Stomach (tissue), 9 donors: Measurements from ENCODE around the gene RANBP2. TPM values are rescaled to one million over a fixed set of nuclear protein-coding genes. Genes with fewer than 3 reads are reported as not detected.

Source experiments
- DNase-seq, 2 donors: peaks; one replicate each; pipeline versions ENCODE4 v3.0.0 to v3.0.0-alpha.2; 2013 to 2019
- H3K27ac ChIP-seq, 5 donors: fragments of 200-600 bp in 4 of 5; sonication (generic) in 4 of 5; one replicate each; pipeline ENCODE4 v1.5.1; 2013 to 2019; ENCODE audit warnings: mild to moderate bottlenecking in 1 of 5, moderate library complexity in 1 of 5
- H3K27me3 ChIP-seq, 3 donors: fragments of 200-600 bp; sonication (generic); one replicate each; pipeline ENCODE4 v1.5.1; 2017 to 2019; ENCODE audit warnings: mixed run types in 1 of 3
- H3K36me3 ChIP-seq, 4 donors: fragments of 200-600 bp; sonication (generic); 1 replicate in 3 of 4; 2 replicates in 1 of 4; pipeline ENCODE4 v1.5.1; 2016 to 2019
- H3K4me1 ChIP-seq, 4 donors: fragments of 200-600 bp; sonication (generic); one replicate each; pipeline ENCODE4 v1.5.1; 2016 to 2019
- H3K4me3 ChIP-seq, 4 donors: fragments of 200-600 bp; sonication (generic) in 3 of 4; one replicate each; pipeline ENCODE4 v1.5.1; 2016 to 2019; ENCODE audit warnings: mild to moderate bottlenecking in 1 of 4
- H3K9me3 ChIP-seq, 4 donors: fragments of 200-600 bp; sonication (generic); one replicate each; pipeline ENCODE4 v1.5.1; 2016 to 2019
- CTCF ChIP-seq, 7 experiments: fragments of 450-650 bp in 4 of 7; fragments of 200-600 bp in 3 of 7; sonication (generic) in 3 of 7; IDR thresholded peaks; one replicate each; pipeline ENCODE4 v1.5.1; 2016 to 2019; ENCODE audit warnings: antibody characterized with exemption in 7 of 7, control low read depth in 2 of 7, mild to moderate bottlenecking in 1 of 7
- EP300 ChIP-seq: sonication (generic); formaldehyde crosslinking; IDR thresholded peaks from one replicate; pipeline ENCODE4 v1.6.1; 2017; ENCODE audit warnings: antibody characterized with exemption
- POLR2A ChIP-seq, 4 donors: fragments of 450-650 bp; IDR thresholded peaks; one replicate each; pipeline ENCODE4 v1.6.1; 2016; ENCODE audit warnings: antibody characterized with exemption in 4 of 4, control low read depth in 2 of 4, mild to moderate bottlenecking in 1 of 4, moderate library complexity in 1 of 4
- POLR2AphosphoS5 ChIP-seq, 3 donors: sonication (generic); formaldehyde crosslinking; IDR thresholded peaks; one replicate each; pipeline ENCODE4 v1.6.1; 2016; ENCODE audit warnings: antibody characterized with exemption in 3 of 3
- WGBS, 5 donors: extraction: QIAGEN DNeasy Blood & Tissue Kit in 3 of 5; methylation state at CpG; one replicate each; pipeline versions ENCODE4 v1.1.5 to v1.1.7; 2013 to 2018; 5-methylcytosine and 5-hydroxymethylcytosine counted together
- intact Hi-C: fragments of 100-400 bp; cut with DNase I; formaldehyde crosslinking; loops from one replicate; pipeline ENCODE4 v1.15.1; 2023; ENCODE audit warnings: low total_unique reads
- polyA plus RNA-seq, 3 donors: library from polyadenylated mRNA; stranded (reverse); fragments of 200-250 nt; gene quantifications; one replicate each; pipeline ENCODE4 v1.2.3, GENCODE V29; 2013
- total RNA-seq, 5 donors: library from RNA; depleted of rRNA; stranded (reverse); fragments of >200 nt; gene quantifications; one replicate each; pipeline versions ENCODE4 v1.1.0 to v1.2.3, GENCODE V29; 2014 to 2016
- donor health status: healthy with polysubstance abuse.
- donor health status: Bipolar disorder and iron deficiency.
- donor health status: healthy.

The RANBP2 gene
- total and polyA plus RNA-seq, 8 donors, result 8.6 to 156 (median 48.5) TPM

- Histone ChIP-seq H3K27ac (no peak overlapping the region), H3K4me3 (no peak overlapping the region), H3K36me3 (peaks cover 5 to 34% (median 28%) of the 10 kb centered on the region in 4 donors), H3K4me1 (no peaks in the 10 kb centered on the region), H3K27me3 (no peaks in the 10 kb centered on the region), H3K9me3 (peaks cover 0 to 12% (median 3%) of the 10 kb centered on the region in 4 donors)
- no peak for DNase-seq
- TF ChIP-seq POLR2A (IDR thresholded peaks at IDR 0.05), result no peak
- TF ChIP-seq EP300, result no peak
- no peak for TF ChIP-seq POLR2AphosphoS5 (IDR thresholded peaks at IDR 0.05)
- TF ChIP-seq CTCF (IDR thresholded peaks at IDR 0.05), result no peak
- 90 to 100% (median 99%) methylated on average over 3 of the region's 3 CpGs for WGBS, 5 donors
- intact Hi-C loops, result no loop called here
These were observed 90.7 kb downstream of the RANBP2 start for GRCh38 chr2:108809936-108810335.

GRCh38 chr2:108810993-108811957 lies 92.0 kb downstream of the RANBP2 start:
- no peaks in the 10 kb centered on the region for H3K27me3 ChIP-seq
- H3K36me3 ChIP-seq, result peaks cover 9 to 36% (median 25%) of the 10 kb centered on the region in 4 donors
- H3K4me3 ChIP-seq, result no peak overlapping the region
- TF ChIP-seq EP300 (no peak), POLR2AphosphoS5 (IDR thresholded peaks at IDR 0.05) (no peak), POLR2A (IDR thresholded peaks at IDR 0.05) (no peak), CTCF (IDR thresholded peaks at IDR 0.05) (no peak)
- H3K9me3 ChIP-seq, result peaks cover 0 to 12% (median 3%) of the 10 kb centered on the region in 4 donors
- H3K4me1 ChIP-seq, result no peaks in the 10 kb centered on the region
- H3K27ac ChIP-seq, result no peak overlapping the region
- intact Hi-C loops, result no loop called here
- 95 to 98% (median 96%) methylated on average over 4 of the region's 4 CpGs for WGBS, 5 donors
- no peak for DNase-seq

GRCh38 chr2:108813732-108814131 lies 94.5 kb downstream of the RANBP2 start:
- 86 to 92% (median 88%) methylated on average over 1 of the region's 1 CpG for WGBS, 5 donors
- intact Hi-C loops, result no loop called here
- Histone ChIP-seq H3K4me1 (no peaks in the 10 kb centered on the region), H3K36me3 (peaks cover 18 to 48% (median 39%) of the 10 kb centered on the region in 4 donors), H3K27me3 (no peaks in the 10 kb centered on the region), H3K27ac (no peak overlapping the region), H3K4me3 (no peak overlapping the region), H3K9me3 (peaks cover 0 to 12% (median 3%) of the 10 kb centered on the region in 4 donors)
- DNase-seq, result no peak
- TF ChIP-seq POLR2A (IDR thresholded peaks at IDR 0.05) (no peak), EP300 (no peak), POLR2AphosphoS5 (IDR thresholded peaks at IDR 0.05) (no peak), CTCF (IDR thresholded peaks at IDR 0.05) (no peak)

GRCh38 chr2:108820482-108820881 lies 101.2 kb downstream of the RANBP2 start:
- H3K27me3 ChIP-seq, result no peaks in the 10 kb centered on the region
- peaks cover 0 to 19% (median 5%) of the 10 kb centered on the region in 4 donors for H3K4me1 ChIP-seq
- peaks cover 0 to 28% (median 6%) of the 10 kb centered on the region in 4 donors for H3K9me3 ChIP-seq
- H3K4me3 ChIP-seq, result no peak overlapping the region
- peaks cover 16 to 40% (median 39%) of the 10 kb centered on the region in 4 donors for H3K36me3 ChIP-seq
- 94 to 98% (median 96%) methylated on average over 2 of the region's 2 CpGs for WGBS, 5 donors
- intact Hi-C loops, result no loop called here
- no peak overlapping the region for H3K27ac ChIP-seq
- DNase-seq, result no peak
- TF ChIP-seq POLR2AphosphoS5 (IDR thresholded peaks at IDR 0.05) (no peak), EP300 (no peak), POLR2A (IDR thresholded peaks at IDR 0.05) (no peak), CTCF (IDR thresholded peaks at IDR 0.05) (no peak)
